NCI-H2029 treated with DMSO at 0.1 percent for 48 hours (cell line): ENCODE results near the gene SUSD1.

ENCODE experiments used
- DNase-seq: peaks from one replicate; lab custom pipeline; 2025; lab: John Stamatoyannopoulos, UW

The SUSD1 gene

GRCh38 chr9:112041536-112042243, 133.4 kb downstream of the SUSD1 start:
- no peak for DNase-seq

GRCh38 chr9:112041199-112041535, 133.9 kb downstream of the SUSD1 start:
- no peak for DNase-seq

- DNase-seq = no peak
These were observed 137.1 kb downstream of the SUSD1 start for GRCh38 chr9:112038017-112038408.

GRCh38 chr9:112037281-112038016, 137.6 kb downstream of the SUSD1 start:
- DNase-seq = no peak

DNA sequence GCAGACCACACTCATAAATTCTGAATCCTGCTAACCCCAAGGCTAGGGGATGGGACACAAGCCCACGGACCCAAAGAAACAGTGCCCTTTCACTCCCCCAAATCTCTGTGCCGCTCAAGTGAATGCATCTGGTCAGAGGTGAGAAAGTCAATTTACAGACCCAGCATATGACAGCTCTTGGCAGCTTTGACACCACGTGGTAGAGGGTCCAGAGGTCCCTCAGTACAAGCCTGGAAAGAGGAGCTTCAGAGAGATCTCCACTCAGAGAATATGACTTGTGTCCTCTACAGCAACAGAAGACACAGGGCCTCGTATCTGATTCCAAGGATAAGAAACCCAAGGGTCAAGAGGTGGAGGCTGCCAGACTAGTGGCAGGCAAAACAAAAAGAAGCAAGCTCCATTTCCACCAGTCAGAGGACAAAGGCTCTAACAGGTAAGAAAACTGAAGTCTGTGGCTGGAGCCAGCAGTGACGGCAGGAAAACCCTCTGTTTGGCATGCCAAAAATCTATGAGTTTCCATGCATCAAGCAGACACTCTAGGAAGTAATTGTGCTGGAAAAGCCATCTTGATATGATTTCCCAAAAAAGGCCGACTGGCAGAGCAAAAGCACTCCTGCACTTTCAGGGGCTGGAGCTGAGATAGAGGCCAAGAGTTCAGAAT, 139.8 kb downstream of the SUSD1 start:
- DNase-seq = no peak

DNA sequence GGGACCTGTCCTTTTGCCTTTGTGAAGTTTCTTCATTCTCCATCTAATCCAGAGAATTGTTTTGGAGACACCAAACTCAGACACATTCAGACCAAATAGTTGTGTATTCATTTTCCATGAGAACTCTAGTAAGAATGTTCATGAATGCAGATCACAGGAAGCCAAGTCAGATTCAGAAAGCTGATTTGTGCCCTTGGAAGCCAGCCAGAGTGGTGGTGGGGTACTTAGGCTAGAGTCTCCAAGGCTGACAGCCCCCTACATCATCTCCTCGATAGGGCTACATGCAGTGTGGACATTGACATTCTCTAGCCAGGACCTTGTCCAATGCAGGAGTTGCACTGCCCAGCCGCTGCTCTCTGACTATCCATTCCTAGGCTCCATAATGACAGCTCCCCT, 140.9 kb downstream of the SUSD1 start:
- DNase-seq = no peak

GRCh38 chr9:112033237-112034215, 141.6 kb downstream of the SUSD1 start:
- no peak for DNase-seq

DNA sequence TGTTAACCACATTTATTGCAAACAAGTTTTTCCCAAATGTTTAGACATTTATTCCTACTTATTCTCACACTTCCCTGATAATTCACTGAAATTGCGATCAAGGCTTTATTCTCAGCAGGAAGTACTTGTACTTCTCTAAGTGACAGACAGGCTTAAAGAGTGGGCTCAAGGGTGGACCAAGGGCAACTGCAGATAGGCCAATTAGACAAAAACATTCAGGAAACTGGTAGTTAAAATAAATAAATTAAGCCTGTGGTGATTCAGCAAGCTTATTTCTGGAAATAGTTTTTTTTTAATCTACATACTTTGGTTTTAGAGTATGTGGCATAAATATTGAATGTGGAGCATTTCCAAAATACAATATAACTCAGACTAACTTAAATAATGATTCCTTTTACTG, 142.4 kb downstream of the SUSD1 start:
- no peak for DNase-seq

- DNase-seq = no peak
These were observed 143.1 kb downstream of the SUSD1 start for GRCh38 chr9:112032009-112032408.

GRCh38 chr9:112031400-112031799, 143.7 kb downstream of the SUSD1 start:
- DNase-seq = no peak

- no peak for DNase-seq
These were observed 145.1 kb downstream of the SUSD1 start for GRCh38 chr9:112029921-112030444.

GRCh38 chr9:112028242-112029221, 146.6 kb downstream of the SUSD1 start:
- DNase-seq = no peak

- no peak for DNase-seq
These were observed 149.2 kb downstream of the SUSD1 start for GRCh38 chr9:112025850-112026249.

DNA sequence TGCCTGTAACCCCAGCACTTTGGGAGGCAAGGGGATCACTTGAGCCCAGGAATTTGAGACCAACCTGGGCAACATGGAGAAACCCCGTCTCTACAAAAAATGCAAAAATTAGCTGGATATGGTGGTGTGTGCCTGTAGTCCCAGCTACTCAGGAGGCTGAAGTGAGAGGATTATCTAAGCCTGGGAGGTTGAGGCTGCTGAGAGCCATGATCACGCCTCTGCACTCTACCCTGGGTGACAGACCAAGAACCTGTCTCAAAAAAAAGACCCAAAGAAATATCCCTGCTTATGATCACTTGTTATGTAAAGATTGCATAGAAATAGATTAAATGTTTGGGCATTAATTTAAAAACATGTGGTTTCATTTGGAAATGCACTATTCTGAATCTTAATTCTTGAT, 153.4 kb downstream of the SUSD1 start:
- no peak for DNase-seq

- DNase-seq = no peak
These were observed 154.2 kb downstream of the SUSD1 start for GRCh38 chr9:112020680-112021596.

DNA sequence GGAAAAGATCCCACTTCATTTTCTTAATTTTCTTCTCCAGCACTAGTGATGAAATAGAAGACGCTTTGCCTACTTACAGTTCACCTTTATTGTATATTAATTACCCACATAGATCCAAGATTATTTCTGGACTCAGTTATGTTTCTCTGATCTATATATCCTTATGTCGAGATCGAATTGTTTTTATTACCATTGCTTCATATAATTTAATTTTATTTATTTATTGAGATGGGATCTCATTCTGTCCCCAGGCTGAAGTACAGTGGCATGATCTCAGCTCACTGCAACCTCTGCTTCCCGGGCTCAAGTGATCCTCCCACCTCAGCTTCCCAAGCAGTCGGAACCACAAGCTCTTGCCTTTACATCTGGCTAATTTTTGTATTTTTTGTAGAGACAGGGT, 157.2 kb downstream of the SUSD1 start:
- no peak for DNase-seq

DNA sequence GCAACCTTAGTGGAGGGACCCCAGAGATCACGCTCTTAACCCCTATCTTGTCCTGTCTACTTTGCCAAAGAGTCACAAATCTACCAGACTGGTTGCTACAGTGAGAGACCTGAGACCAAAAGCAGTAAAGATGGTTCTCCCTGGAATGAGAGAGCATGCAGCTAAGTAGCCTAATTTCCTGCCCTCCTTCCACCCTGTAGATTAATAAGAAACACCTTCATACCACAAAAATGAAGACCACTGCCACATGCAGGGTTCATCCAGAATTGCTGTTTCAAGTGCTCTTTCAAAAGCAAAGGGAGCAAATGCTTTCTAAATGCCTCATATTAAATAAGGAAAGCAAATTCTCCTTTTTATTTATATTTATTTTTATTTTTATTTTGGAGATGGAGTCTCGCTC, 159.4 kb downstream of the SUSD1 start:
- no peak for DNase-seq

DNA sequence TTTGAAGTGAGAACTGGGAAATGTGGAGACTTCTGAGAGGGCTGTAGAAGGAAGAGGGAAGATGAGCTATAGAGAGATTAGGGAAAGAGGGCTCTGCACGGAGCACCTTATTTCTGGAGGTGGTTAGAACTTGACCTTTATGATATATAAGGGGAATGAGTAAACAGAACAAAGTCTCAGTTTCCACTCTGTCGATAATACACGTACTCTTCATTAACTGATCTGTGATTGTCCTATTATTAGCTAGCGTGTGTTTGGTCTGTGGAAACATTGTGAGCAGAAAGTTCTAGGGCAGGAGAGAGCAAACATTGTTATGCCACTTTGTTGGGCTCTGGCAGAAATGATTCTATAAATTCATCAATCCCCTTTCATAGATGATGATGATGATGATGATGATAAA, 159.9 kb downstream of the SUSD1 start:
- no peak for DNase-seq

- no peak for DNase-seq
These were observed 161.8 kb downstream of the SUSD1 start for GRCh38 chr9:112013266-112013665.
